Left cardiac atrium (tissue), 4 donors: Measurements from ENCODE around the gene PIK3R5. TPM values are rescaled to one million over a fixed set of nuclear protein-coding genes. Genes with fewer than 3 reads are reported as not detected.
"Not testable (repeated sequence)": the region's sequence is repeated elsewhere in the genome, so short reads cannot be mapped to it uniquely, and the experiment has no call there.

ENCODE experiments used
- ATAC-seq, 2 donors: fragments of 200-7000 bp; cut with Tn5 transposase; one replicate each; pipeline ENCODE4 v1.9.1; 2020; ENCODE audit warnings: mild to moderate bottlenecking in 2 of 2, moderate library complexity in 2 of 2
- DNase-seq: peaks from one replicate; pipeline ENCODE4 v3.0.0-alpha.2; 2020
- intact Hi-C, 2 donors: fragments of 100-400 bp; cut with DNase I; formaldehyde crosslinking; loops; one replicate each; pipeline versions ENCODE4 v1.14.1 to v1.15.1; 2022 to 2023
- total RNA-seq, 2 donors: library from RNA; stranded (reverse); fragmentation: NEBNext Ultra II Directional; extraction: Animal tissue kit (Norgen Biotek cat#: 25700); gene quantifications; one replicate each; pipeline ENCODE4 v1.2.1, GENCODE V29; 2021
- donor health status: DM: no; HTN: yes; CAD: no.
- donor health status: DM: no; HTN: yes; CAD: no; lungs with severe emphysema.
- donor health status: DM: yes; HTN: yes; CAD: no.
- donor health status: Dilated cardiomyopathy.

The PIK3R5 gene
- total RNA-seq, 2 donors from 2014 or later = 6.3 TPM

GRCh38 chr17:8991514-8992285, 26.2 kb upstream of the PIK3R5 start:
- DNase-seq (peak; percentile 59), ATAC-seq (peak; percentile 38 to 86)
- intact Hi-C loops = loop anchor here (2.0 to 10.0 kb wide), 4 partner anchors 183 to 533 kb away; no protein-coding TSS in a partner anchor

- DNase-seq, ATAC-seq, intact Hi-C loops: not testable (repeated sequence)
Observed at GRCh38 chr17:8988263-8988935, 22.9 kb upstream of the PIK3R5 start.

GRCh38 chr17:8986295-8986694, 20.8 kb upstream of the PIK3R5 start:
- intact Hi-C loops = no loop called here
- ATAC-seq (no peak), DNase-seq (no peak)

GRCh38 chr17:8985054-8985701, 19.7 kb upstream of the PIK3R5 start:
- DNase-seq (no peak), ATAC-seq (no peak)
- intact Hi-C loops = no loop called here

- ATAC-seq, intact Hi-C loops, DNase-seq: not testable (repeated sequence)
Observed at GRCh38 chr17:8984225-8984624, 18.7 kb upstream of the PIK3R5 start.

- DNase-seq (no peak), ATAC-seq (no peak)
- intact Hi-C loops = no loop called here
Observed at GRCh38 chr17:8981443-8981842, 15.9 kb upstream of the PIK3R5 start.

- intact Hi-C loops = no loop called here
- no peak for ATAC-seq
- no peak for DNase-seq
Observed at GRCh38 chr17:8979715-8980114, 14.2 kb upstream of the PIK3R5 start.

- ATAC-seq = no peak
- DNase-seq = no peak
- intact Hi-C loops = no loop called here
Observed at GRCh38 chr17:8976638-8977037, 11.1 kb upstream of the PIK3R5 start.

- DNase-seq = no peak
- ATAC-seq = no peak
- intact Hi-C loops = no loop called here
Observed at GRCh38 chr17:8975091-8975725, 9.7 kb upstream of the PIK3R5 start.

GRCh38 chr17:8969901-8970300, 4.4 kb upstream of the PIK3R5 start:
- intact Hi-C loops = no loop called here
- ATAC-seq (no peak), DNase-seq (no peak)

GRCh38 chr17:8968503-8968902, 3.0 kb upstream of the PIK3R5 start:
- intact Hi-C loops = no loop called here
- no peak for DNase-seq
- ATAC-seq = no peak

- ATAC-seq = no peak
- intact Hi-C loops = no loop called here
- DNase-seq = no peak
Observed at GRCh38 chr17:8967861-8968260, 2.4 kb upstream of the PIK3R5 start.

GRCh38 chr17:8966926-8967325, 1.4 kb upstream of the PIK3R5 start:
- DNase-seq = no peak
- intact Hi-C loops = no loop called here
- ATAC-seq = peak in 1 of 2 donors; percentile 33

GRCh38 chr17:8964801-8965393, 610 bp downstream of the PIK3R5 start:
- intact Hi-C loops = no loop called here
- ATAC-seq = peak; percentile 27 to 44
- DNase-seq = no peak

- no peak for DNase-seq
Observed at GRCh38 chr17:8963647-8964258, 1.8 kb downstream of the PIK3R5 start.

GRCh38 chr17:8963014-8963413, 2.5 kb downstream of the PIK3R5 start:
- DNase-seq = no peak
- intact Hi-C loops = no loop called here
- no peak for ATAC-seq

More at GRCh38 chr17:8963647-8964258, 1.8 kb downstream of the PIK3R5 start:
- intact Hi-C loops = no loop called here
- ATAC-seq = no peak

- intact Hi-C loops = no loop called here
- no peak for ATAC-seq
Observed at GRCh38 chr17:8961829-8962228, 3.7 kb downstream of the PIK3R5 start.

GRCh38 chr17:8960325-8961140, 5.0 kb downstream of the PIK3R5 start:
- ATAC-seq (no peak), DNase-seq (no peak)
- intact Hi-C loops = no loop called here

More at GRCh38 chr17:8961829-8962228, 3.7 kb downstream of the PIK3R5 start:
- no peak for DNase-seq
